PFSK-1 (cell line): Measurements from ENCODE around the gene AOAH.

Source experiments
- FOXP2 ChIP-seq: optimal IDR thresholded peaks from 2 replicates; pipeline ENCODE3; 2011; ENCODE audit warnings: borderline replicate concordance, control low read depth, inconsistent platforms; ENCODE audit not compliant: insufficient read depth; ENCODE audit errors: extremely low read length, extremely low read depth
- POLR2AphosphoS5 ChIP-seq: IDR thresholded peaks from 2 replicates; pipeline ENCODE4 v1.6.1; 2012; ENCODE audit warnings: low read depth, mild to moderate bottlenecking, control low read depth, low read length, moderate library complexity
- REST ChIP-seq, 2 experiments: IDR thresholded peaks; 2 replicates each; pipeline versions ENCODE4 v1.6.1 to v1.8.0; 2011 to 2012; ENCODE audit warnings: low read depth in 2 of 2, low read length in 2 of 2, control low read depth in 1 of 2, inconsistent platforms in 1 of 2, mild to moderate bottlenecking in 1 of 2, moderate library complexity in 1 of 2; ENCODE audit not compliant: insufficient read depth in 1 of 2
- SIN3A ChIP-seq: IDR thresholded peaks from 2 replicates; pipeline ENCODE4 v1.6.1; 2012; ENCODE audit warnings: mild to moderate bottlenecking, low read length, moderate library complexity, borderline replicate concordance; ENCODE audit not compliant: insufficient read depth
- TAF1 ChIP-seq: IDR thresholded peaks from 2 replicates; pipeline ENCODE4 v1.6.1; 2012; ENCODE audit warnings: low read length, control low read depth, borderline replicate concordance; ENCODE audit not compliant: insufficient read depth

The AOAH gene

GRCh38 chr7:36514289-36515243 is 209.7 kb downstream of the AOAH start:
- TF ChIP-seq TAF1 (no peak), REST (IDR thresholded peaks at IDR 0.05; ENCODE audit: insufficient read depth in 1 of 2, low read depth in 2 of 2, low read length in 2 of 2) (no peak), SIN3A (no peak), POLR2AphosphoS5 (no peak), FOXP2 (no peak)

GRCh38 chr7:36513393-36513792 is 210.9 kb downstream of the AOAH start:
- TF ChIP-seq POLR2AphosphoS5 (no peak), TAF1 (no peak), SIN3A (no peak), FOXP2 (no peak), REST (IDR thresholded peaks at IDR 0.05; ENCODE audit: insufficient read depth in 1 of 2, low read depth in 2 of 2, low read length in 2 of 2) (no peak)

GRCh38 chr7:36512616-36513015 is 211.7 kb downstream of the AOAH start:
- TF ChIP-seq TAF1 (no peak), POLR2AphosphoS5 (no peak), FOXP2 (no peak), SIN3A (no peak), REST (IDR thresholded peaks at IDR 0.05; ENCODE audit: insufficient read depth in 1 of 2, low read depth in 2 of 2, low read length in 2 of 2) (no peak)

- no peak for TF ChIP-seq FOXP2
- TF ChIP-seq POLR2AphosphoS5, result no peak
- TF ChIP-seq TAF1, result no peak
- TF ChIP-seq SIN3A, result no peak
- no peak for TF ChIP-seq REST (IDR thresholded peaks at IDR 0.05; ENCODE audit: insufficient read depth in 1 of 2, low read depth in 2 of 2, low read length in 2 of 2)
These were observed 214.3 kb downstream of the AOAH start for GRCh38 chr7:36509962-36510361.
